B cell (primary cell): ENCODE results near the gene GUCY1A1. TPM values are rescaled to one million over a fixed set of nuclear protein-coding genes. Genes with fewer than 3 reads are reported as not detected.

Experiments
- ATAC-seq: fragments of 200-7000 bp; cut with Tn5 transposase; one replicate; pipeline ENCODE4 v1.10.0; 2021; ENCODE audit warnings: low read depth, mild to moderate bottlenecking, moderate number of reproducible peaks, moderate library complexity
- CTCF ChIA-PET: fragments of 350-600 bp; sonication (Branson Sonifier 250); formaldehyde crosslinking; loops from one replicate; lab custom pipeline; 2021; ENCODE audit warnings: antibody characterized with exemption, inconsistent platforms; lab: Charles Lee
- POLR2A ChIA-PET: fragments of 350-600 bp; sonication (Branson Sonifier 250); formaldehyde crosslinking; loops from one replicate; lab custom pipeline; 2021; ENCODE audit warnings: antibody characterized with exemption; lab: Charles Lee
- DNase-seq: peaks from one replicate; pipeline ENCODE4 v3.0.0; 2013
- H2AFZ ChIP-seq: 2 replicates; pipeline ENCODE4 v1.6.1; 2012; ENCODE audit warnings: mild to moderate bottlenecking, low read depth, low read length; ENCODE audit not compliant: insufficient read depth, poor library complexity, severe bottlenecking
- H3K27ac ChIP-seq, 2 donors: 1 replicate in 1 of 2; 2 replicates in 1 of 2; pipeline ENCODE4 v1.5.1; 2012 to 2013; ENCODE audit warnings: low read length in 2 of 2, mild to moderate bottlenecking in 2 of 2, moderate library complexity in 1 of 2
- H3K27me3 ChIP-seq, 4 experiments: fragments of 200-600 bp in 1 of 4; sonication (generic) in 1 of 4; replicated peaks in 1 of 4; 1 replicate in 2 of 4; 2 replicates in 2 of 4; pipeline versions ENCODE4 v1.6.1 to v1.7.0; 2013 to 2016; ENCODE audit warnings: low read length in 3 of 4, mild to moderate bottlenecking in 2 of 4, mixed read lengths in 1 of 4, moderate library complexity in 1 of 4; ENCODE audit not compliant: insufficient read depth in 4 of 4, control insufficient read depth in 3 of 4; ENCODE audit errors: control extremely low read depth in 1 of 4
- H3K36me3 ChIP-seq, 2 experiments: replicated peaks in 1 of 2; 1 replicate in 1 of 2; 2 replicates in 1 of 2; pipeline versions ENCODE4 v1.6.1 to v1.7.1; 2013; ENCODE audit warnings: low read length in 1 of 2; ENCODE audit not compliant: insufficient read depth in 2 of 2, control insufficient read depth in 1 of 2; ENCODE audit errors: control extremely low read depth in 1 of 2, extremely low read depth in 1 of 2
- H3K4me1 ChIP-seq, 2 donors: fragments of 200-600 bp in 1 of 2; sonication (generic) in 1 of 2; 1 replicate in 1 of 2; 2 replicates in 1 of 2; pipeline versions ENCODE4 v1.5.1 to v1.6.1; 2013 to 2017; ENCODE audit warnings: low read length in 2 of 2; ENCODE audit not compliant: control insufficient read depth in 2 of 2, insufficient read depth in 2 of 2
- H3K4me2 ChIP-seq: replicated peaks from 2 replicates; pipeline ENCODE3; 2012; ENCODE audit warnings: mild to moderate bottlenecking, low read depth, low read length; ENCODE audit not compliant: poor library complexity, severe bottlenecking
- H3K4me3 ChIP-seq, 5 experiments: fragments of 200-600 bp in 1 of 5; sonication (generic) in 1 of 5; 1 replicate in 3 of 5; 2 replicates in 2 of 5; pipeline versions ENCODE4 v1.5.1 to v1.7.0; 2011 to 2016; ENCODE audit warnings: low read length in 4 of 5, mild to moderate bottlenecking in 4 of 5, low read depth in 2 of 5, control low read depth in 1 of 5, moderate library complexity in 1 of 5; ENCODE audit not compliant: insufficient read depth in 1 of 5; ENCODE audit errors: control extremely low read depth in 1 of 5, extremely low read depth in 1 of 5
- H3K79me2 ChIP-seq: fragments of 200-600 bp; sonication (generic); one replicate; pipeline ENCODE4 v1.6.0; 2016; ENCODE audit warnings: low read length; ENCODE audit not compliant: control insufficient read depth, insufficient read depth
- H3K9ac ChIP-seq: fragments of 200-600 bp; sonication (generic); 2 replicates; pipeline ENCODE4 v1.6.1; 2017; ENCODE audit warnings: mild to moderate bottlenecking, low read length, moderate library complexity
- H3K9me3 ChIP-seq, 3 donors: one replicate each; pipeline versions ENCODE4 v1.6.1 to v1.7.1; 2013; ENCODE audit warnings: low read length in 2 of 3; ENCODE audit not compliant: control insufficient read depth in 2 of 3, insufficient read depth in 1 of 3; ENCODE audit errors: control extremely low read depth in 1 of 3
- H4K20me1 ChIP-seq: 2 replicates; pipeline ENCODE4 v1.6.0; 2012; ENCODE audit warnings: mild to moderate bottlenecking, low read length; ENCODE audit not compliant: insufficient read depth, control insufficient read depth, poor library complexity, severe bottlenecking
- H3K27ac Mint-ChIP-seq: one replicate; pipeline ENCODE4 v1.8.0; 2021; ENCODE audit warnings: mixed read lengths
- H3K27me3 Mint-ChIP-seq: one replicate; pipeline ENCODE4 v1.8.0; 2021; ENCODE audit warnings: mixed read lengths
- H3K4me1 Mint-ChIP-seq: one replicate; pipeline ENCODE4 v1.8.0; 2021; ENCODE audit warnings: mixed read lengths
- H3K4me3 Mint-ChIP-seq: one replicate; pipeline ENCODE4 v1.8.0; 2021; ENCODE audit warnings: mixed read lengths
- H3K9me3 Mint-ChIP-seq: one replicate; pipeline ENCODE4 v1.8.0; 2022; ENCODE audit warnings: mixed read lengths; ENCODE audit not compliant: insufficient read depth
- EZH2 ChIP-seq: IDR thresholded peaks from 2 replicates; pipeline ENCODE4 v1.6.1; 2012; ENCODE audit warnings: borderline replicate concordance, low read depth, mild to moderate bottlenecking, moderate library complexity, low read length; ENCODE audit not compliant: insufficient read depth, poor library complexity, severe bottlenecking
- whole genome bisulfite sequencing: methylation state at CpG from one replicate; pipeline ENCODE4 v1.1.5; 2013; ENCODE audit warnings: missing lambda C conversion rate; ENCODE audit not compliant: insufficient coverage; 5-methylcytosine and 5-hydroxymethylcytosine counted together
- intact Hi-C: fragments of 100-400 bp; cut with micrococcal nuclease; formaldehyde crosslinking; loops from one replicate; pipeline ENCODE4 v1.10.0; 2022
- polyA plus RNA-seq: library from polyadenylated mRNA; depleted of rRNA; stranded (reverse); fragments of >200 nt; gene quantifications from 2 replicates; pipeline ENCODE4 v1.2.3, GENCODE V29; 2012
- total RNA-seq, 2 donors: library from RNA; stranded (reverse); fragments of 120-200 nt in 1 of 2; gene quantifications; 1 replicate in 1 of 2; 2 replicates in 1 of 2; pipeline versions ENCODE4 v1.2.3 to v1.2.4, GENCODE V29; 2013 to 2022
- TF ChIP-seq, protein P1 (sequence below): fragments of 200-600 bp; IDR thresholded peaks from one replicate; pipeline ENCODE4 v1.8.0; 2022; ENCODE audit warnings: antibody characterized with exemption, mild to moderate bottlenecking

GUCY1A1 gene
- total and polyA plus RNA-seq, 2 donors (not counting 1 experiment from before 2014, with no cell fraction given): 0.12 to 0.25 TPM

DNA sequence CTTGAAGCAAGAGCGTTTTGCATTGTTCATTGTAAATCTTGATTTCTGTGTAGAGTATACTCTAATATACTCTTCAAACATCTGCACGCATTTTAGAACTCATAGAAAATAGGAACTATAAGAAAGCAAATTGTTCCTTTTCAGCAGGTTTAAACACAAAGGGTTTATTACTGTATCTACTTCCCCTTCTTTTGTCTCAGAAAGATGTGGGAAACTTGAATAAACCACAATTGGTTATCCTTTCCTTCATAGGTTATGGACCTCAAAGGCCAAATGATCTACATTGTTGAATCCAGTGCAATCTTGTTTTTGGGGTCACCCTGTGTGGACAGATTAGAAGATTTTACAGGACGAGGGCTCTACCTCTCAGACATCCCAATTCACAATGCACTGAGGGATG lies 46.2 kb downstream of the GUCY1A1 start:
- no peaks in the 10 kb centered on the region for H3K27me3 ChIP-seq
- TF ChIP-seq, protein P1, sequence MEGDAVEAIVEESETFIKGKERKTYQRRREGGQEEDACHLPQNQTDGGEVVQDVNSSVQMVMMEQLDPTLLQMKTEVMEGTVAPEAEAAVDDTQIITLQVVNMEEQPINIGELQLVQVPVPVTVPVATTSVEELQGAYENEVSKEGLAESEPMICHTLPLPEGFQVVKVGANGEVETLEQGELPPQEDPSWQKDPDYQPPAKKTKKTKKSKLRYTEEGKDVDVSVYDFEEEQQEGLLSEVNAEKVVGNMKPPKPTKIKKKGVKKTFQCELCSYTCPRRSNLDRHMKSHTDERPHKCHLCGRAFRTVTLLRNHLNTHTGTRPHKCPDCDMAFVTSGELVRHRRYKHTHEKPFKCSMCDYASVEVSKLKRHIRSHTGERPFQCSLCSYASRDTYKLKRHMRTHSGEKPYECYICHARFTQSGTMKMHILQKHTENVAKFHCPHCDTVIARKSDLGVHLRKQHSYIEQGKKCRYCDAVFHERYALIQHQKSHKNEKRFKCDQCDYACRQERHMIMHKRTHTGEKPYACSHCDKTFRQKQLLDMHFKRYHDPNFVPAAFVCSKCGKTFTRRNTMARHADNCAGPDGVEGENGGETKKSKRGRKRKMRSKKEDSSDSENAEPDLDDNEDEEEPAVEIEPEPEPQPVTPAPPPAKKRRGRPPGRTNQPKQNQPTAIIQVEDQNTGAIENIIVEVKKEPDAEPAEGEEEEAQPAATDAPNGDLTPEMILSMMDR: no peak
- no peak for TF ChIP-seq EZH2
- Mint-ChIP-seq H3K4me3 (no peak overlapping the region), H3K4me1 (no peaks in the 10 kb centered on the region), H3K27ac (no peak overlapping the region), H3K9me3 (no peaks in the 10 kb centered on the region), H3K27me3 (no peaks in the 10 kb centered on the region)
- H2AFZ ChIP-seq: no peak overlapping the region
- no CpG with 5 or more reads among the region's 3 CpGs for WGBS
- H3K9ac ChIP-seq: no peak overlapping the region
- no peak overlapping the region for H3K4me3 ChIP-seq
- H3K4me2 ChIP-seq: no peak overlapping the region
- ATAC-seq: no peak
- intact Hi-C loops: no loop called here
- H3K79me2 ChIP-seq: no peaks in the 10 kb centered on the region
- no peaks in the 10 kb centered on the region for H3K36me3 ChIP-seq
- no peak for DNase-seq
- H3K9me3 ChIP-seq: peaks cover 0 to 3% (median 0%) of the 10 kb centered on the region in 3 donors
- no peaks in the 10 kb centered on the region for H3K4me1 ChIP-seq
- POLR2A ChIA-PET: no interaction called here
- no peaks in the 10 kb centered on the region for H4K20me1 ChIP-seq
- CTCF ChIA-PET: no interaction called here
- H3K27ac ChIP-seq: no peak overlapping the region

DNA sequence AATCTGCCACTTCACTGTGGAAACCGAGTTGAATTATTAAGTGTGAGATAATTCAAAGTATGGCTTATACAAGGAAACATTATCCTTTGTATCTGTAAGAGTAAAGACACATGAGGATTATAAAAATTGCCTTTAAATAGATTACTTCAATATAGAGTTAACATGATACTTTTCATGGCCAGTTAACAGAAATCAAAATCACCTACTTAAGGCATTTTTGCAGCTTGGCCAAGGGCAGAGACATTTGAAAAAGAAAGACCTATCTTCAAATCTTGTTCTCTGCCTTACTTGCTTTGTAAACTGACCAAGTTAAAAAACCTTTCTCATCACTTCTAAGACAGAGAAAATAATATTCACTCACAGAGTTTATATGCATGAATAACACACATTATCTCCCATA lies 47.3 kb downstream of the GUCY1A1 start:
- no CpG with 5 or more reads among the region's 1 CpG for WGBS
- no peaks in the 10 kb centered on the region for H3K9me3 Mint-ChIP-seq
- H2AFZ ChIP-seq: no peak overlapping the region

More for the DNA sequence above, 47.3 kb downstream of the GUCY1A1 start:
- no peak overlapping the region for H3K27ac Mint-ChIP-seq
- no peak overlapping the region for H3K4me3 ChIP-seq
- no peaks in the 10 kb centered on the region for H3K36me3 ChIP-seq
- POLR2A ChIA-PET: no interaction called here
- no peaks in the 10 kb centered on the region for H3K4me1 Mint-ChIP-seq
- ATAC-seq: no peak
- intact Hi-C loops: no loop called here
- H3K4me1 ChIP-seq: no peaks in the 10 kb centered on the region
- CTCF ChIA-PET: no interaction called here
- no peak for DNase-seq
- no peaks in the 10 kb centered on the region for H3K27me3 ChIP-seq
- no peak overlapping the region for H3K4me3 Mint-ChIP-seq
- peaks cover 0 to 3% (median 0%) of the 10 kb centered on the region in 3 donors for H3K9me3 ChIP-seq
- TF ChIP-seq EZH2: no peak
- TF ChIP-seq, protein P1: no peak
- H3K79me2 ChIP-seq: no peaks in the 10 kb centered on the region
- H3K9ac ChIP-seq: no peak overlapping the region
- H4K20me1 ChIP-seq: no peaks in the 10 kb centered on the region
- H3K4me2 ChIP-seq: no peak overlapping the region
- H3K27me3 Mint-ChIP-seq: no peaks in the 10 kb centered on the region
- no peak overlapping the region for H3K27ac ChIP-seq
